Fibroblast of skin of scalp (primary cell): Measurements from ENCODE around the gene COG2.
"Not testable (repeated sequence)": the region's sequence is repeated elsewhere in the genome, so short reads cannot be mapped to it uniquely, and the experiment has no call there.

ENCODE experiments used
- DNase-seq: peaks from one replicate; pipeline ENCODE4 v3.0.0-alpha.2; 2013

COG2 gene

GRCh38 chr1:230679192-230679591 is 36.9 kb downstream of the COG2 start:
- DNase-seq: no peak

- no peak for DNase-seq
These were observed 37.5 kb downstream of the COG2 start for GRCh38 chr1:230679825-230680224.

GRCh38 chr1:230680300-230681025 is 38.2 kb downstream of the COG2 start:
- no peak for DNase-seq

- peak; percentile 68 for DNase-seq
These were observed 39.3 kb downstream of the COG2 start for GRCh38 chr1:230681599-230681998.

GRCh38 chr1:230682274-230682673 is 40.0 kb downstream of the COG2 start:
- DNase-seq: no peak

GRCh38 chr1:230682882-230683610 is 40.8 kb downstream of the COG2 start:
- DNase-seq: peak; percentile 27

GRCh38 chr1:230684146-230684545 is 41.9 kb downstream of the COG2 start:
- no peak for DNase-seq

- no peak for DNase-seq
These were observed 42.7 kb downstream of the COG2 start for GRCh38 chr1:230684998-230685397.

GRCh38 chr1:230686747-230687146 is 44.5 kb downstream of the COG2 start:
- no peak for DNase-seq

- peak; percentile 28 for DNase-seq
These were observed 47.8 kb downstream of the COG2 start for GRCh38 chr1:230690101-230690500.

- DNase-seq: no peak
These were observed 49.3 kb downstream of the COG2 start for GRCh38 chr1:230691615-230692014.

GRCh38 chr1:230693221-230693620 is 50.9 kb downstream of the COG2 start:
- DNase-seq: no peak

- no peak for DNase-seq
These were observed 51.5 kb downstream of the COG2 start for GRCh38 chr1:230693777-230694176.

GRCh38 chr1:230694464-230694863 is 52.2 kb downstream of the COG2 start:
- DNase-seq: no peak

GRCh38 chr1:230694991-230695390 is 52.7 kb downstream of the COG2 start:
- DNase-seq: no peak

GRCh38 chr1:230696218-230696617 is 53.9 kb downstream of the COG2 start:
- DNase-seq: no peak

- peak; percentile 60 for DNase-seq
These were observed 54.6 kb downstream of the COG2 start for GRCh38 chr1:230696722-230697437.

GRCh38 chr1:230698130-230698529 is 55.8 kb downstream of the COG2 start:
- no peak for DNase-seq

GRCh38 chr1:230698964-230699363 is 56.7 kb downstream of the COG2 start:
- not testable (repeated sequence) for DNase-seq

- no peak for DNase-seq
These were observed 57.4 kb downstream of the COG2 start for GRCh38 chr1:230699716-230700115.

- DNase-seq: no peak
These were observed 57.9 kb downstream of the COG2 start for GRCh38 chr1:230700132-230700531.

- no peak for DNase-seq
These were observed 59.2 kb downstream of the COG2 start for GRCh38 chr1:230701434-230701833.
